Testis (tissue), 3 donors: ENCODE data around the gene SFTPB. TPM values are rescaled to one million over a fixed set of nuclear protein-coding genes. Genes with fewer than 3 reads are reported as not detected.
"Not testable (repeated sequence)": the region's sequence is repeated elsewhere in the genome, so short reads cannot be mapped to it uniquely, and the experiment has no call there.

ENCODE experiments used
- DNase-seq: peaks from one replicate; pipeline ENCODE4 v3.0.0-alpha.2; 2019
- H3K27ac ChIP-seq, 2 donors: fragments of 200-600 bp; sonication (generic); one replicate each; pipeline ENCODE4 v1.5.1; 2019
- H3K27me3 ChIP-seq: fragments of 200-600 bp; sonication (generic); one replicate; pipeline ENCODE4 v1.5.1; 2019
- H3K36me3 ChIP-seq: fragments of 200-600 bp; sonication (generic); one replicate; pipeline ENCODE4 v1.5.1; 2017; ENCODE audit warnings: low read depth; ENCODE audit errors: missing control alignments
- H3K4me1 ChIP-seq: fragments of 200-600 bp; sonication (generic); one replicate; pipeline ENCODE4 v1.5.1; 2019
- H3K4me3 ChIP-seq, 2 donors: fragments of 200-600 bp; sonication (generic); one replicate each; pipeline ENCODE4 v1.5.1; 2017 to 2019
- H3K9me3 ChIP-seq: fragments of 200-600 bp; sonication (generic); one replicate; pipeline ENCODE4 v1.5.1; 2017
- POLR2A ChIP-seq: fragments of 450-650 bp; IDR thresholded peaks from one replicate; pipeline ENCODE4 v1.6.1; 2017; ENCODE audit warnings: antibody characterized with exemption, mild to moderate bottlenecking, moderate library complexity
- WGBS, 2 donors: methylation state at CpG; one replicate each; pipeline ENCODE4 v1.1.5; 2018; 5-methylcytosine and 5-hydroxymethylcytosine counted together
- intact Hi-C: fragments of 100-400 bp; cut with DNase I; formaldehyde crosslinking; loops from one replicate; pipeline ENCODE4 v1.15.1; 2023; ENCODE audit warnings: low total_unique reads
- polyA plus RNA-seq: library from polyadenylated mRNA; stranded (reverse); fragments of 350-450 nt; fragmentation: Illumina TruSeq; extraction: RNeasy Lipid Tissue Mini Kit (QIAGEN cat#74804); gene quantifications from one replicate; pipeline ENCODE4 v1.2.3, GENCODE V29; 2014; ENCODE audit warnings: low read depth, low replicate concordance; ENCODE audit not compliant: insufficient read depth
- total RNA-seq, 2 donors: library from RNA; depleted of rRNA; stranded (reverse); fragments of >200 nt; gene quantifications; one replicate each; pipeline ENCODE4 v1.2.3, GENCODE V29; 2016
- TF ChIP-seq, protein P1 (sequence below), 3 experiments: fragments of 450-650 bp in 2 of 3; fragments of 200-600 bp in 1 of 3; sonication (generic) in 1 of 3; IDR thresholded peaks; one replicate each; pipeline ENCODE4 v1.5.1; 2016 to 2019; ENCODE audit warnings: antibody characterized with exemption in 3 of 3, mild to moderate bottlenecking in 2 of 3, moderate library complexity in 1 of 3

Gene SFTPB
- total and polyA plus RNA-seq, 3 donors from 2014 or later: 0.25 to 0.36 TPM; not detected in 1

GRCh38 chr2:85659324-85659981 lies 8.5 kb downstream of the SFTPB start:
- WGBS, 2 donors: 81 to 83% methylated on average over 4 to 13 of the region's 13 CpGs
- H3K27ac ChIP-seq: no peak overlapping the region
- no peaks in the 10 kb centered on the region for H3K9me3 ChIP-seq
- no peaks in the 10 kb centered on the region for H3K27me3 ChIP-seq
- no peak for DNase-seq
- no peaks in the 10 kb centered on the region for H3K36me3 ChIP-seq
- intact Hi-C loops: no loop called here
- peaks cover 13% of the 10 kb centered on the region for H3K4me1 ChIP-seq
- TF ChIP-seq, protein P1, sequence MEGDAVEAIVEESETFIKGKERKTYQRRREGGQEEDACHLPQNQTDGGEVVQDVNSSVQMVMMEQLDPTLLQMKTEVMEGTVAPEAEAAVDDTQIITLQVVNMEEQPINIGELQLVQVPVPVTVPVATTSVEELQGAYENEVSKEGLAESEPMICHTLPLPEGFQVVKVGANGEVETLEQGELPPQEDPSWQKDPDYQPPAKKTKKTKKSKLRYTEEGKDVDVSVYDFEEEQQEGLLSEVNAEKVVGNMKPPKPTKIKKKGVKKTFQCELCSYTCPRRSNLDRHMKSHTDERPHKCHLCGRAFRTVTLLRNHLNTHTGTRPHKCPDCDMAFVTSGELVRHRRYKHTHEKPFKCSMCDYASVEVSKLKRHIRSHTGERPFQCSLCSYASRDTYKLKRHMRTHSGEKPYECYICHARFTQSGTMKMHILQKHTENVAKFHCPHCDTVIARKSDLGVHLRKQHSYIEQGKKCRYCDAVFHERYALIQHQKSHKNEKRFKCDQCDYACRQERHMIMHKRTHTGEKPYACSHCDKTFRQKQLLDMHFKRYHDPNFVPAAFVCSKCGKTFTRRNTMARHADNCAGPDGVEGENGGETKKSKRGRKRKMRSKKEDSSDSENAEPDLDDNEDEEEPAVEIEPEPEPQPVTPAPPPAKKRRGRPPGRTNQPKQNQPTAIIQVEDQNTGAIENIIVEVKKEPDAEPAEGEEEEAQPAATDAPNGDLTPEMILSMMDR (IDR thresholded peaks at IDR 0.05): no peak
- H3K4me3 ChIP-seq: no peak overlapping the region

- H3K27me3 ChIP-seq, H3K4me3 ChIP-seq, intact Hi-C loops, DNase-seq, H3K9me3 ChIP-seq, H3K36me3 ChIP-seq: not testable (repeated sequence)
- Histone ChIP-seq H3K4me1 (peaks cover 13% of the 10 kb centered on the region), H3K27ac (peak overlapping the region in 1 of 2 donors; percentile 38)
- WGBS, 2 donors: 92 to 95% methylated on average over 4 of the region's 4 CpGs
Observed at GRCh38 chr2:85657399-85657798, 10.6 kb downstream of the SFTPB start.

DNA sequence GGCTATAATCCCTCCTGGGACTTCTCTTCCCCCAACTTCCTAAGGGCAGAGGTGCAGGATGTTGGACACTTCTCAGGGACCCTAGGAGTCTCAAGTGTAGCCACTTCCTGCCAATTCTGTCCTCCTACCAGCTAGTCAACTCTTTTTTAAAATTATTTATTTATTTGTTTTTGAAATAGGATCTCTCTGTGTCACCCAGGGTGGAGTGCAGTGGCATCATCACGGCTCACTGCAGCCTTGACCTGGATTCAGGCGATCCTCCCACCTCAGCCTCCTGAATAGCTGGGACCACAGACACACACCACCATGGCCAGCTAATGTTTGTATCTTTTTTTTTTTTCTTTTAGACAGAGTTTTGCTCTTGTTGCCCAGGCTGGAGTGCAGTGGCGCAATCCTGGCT lies 11.5 kb downstream of the SFTPB start:
- no peaks in the 10 kb centered on the region for H3K27me3 ChIP-seq
- H3K27ac ChIP-seq: peak overlapping the region in 1 of 2 donors; percentile 38
- intact Hi-C loops: no loop called here
- WGBS, 2 donors: 60 to 79% methylated on average over 3 of the region's 3 CpGs
- no peak overlapping the region for H3K4me3 ChIP-seq
- DNase-seq: peak; percentile 50
- H3K36me3 ChIP-seq: no peaks in the 10 kb centered on the region
- no peaks in the 10 kb centered on the region for H3K9me3 ChIP-seq
- TF ChIP-seq, protein P1 (IDR thresholded peaks at IDR 0.05): no peak
- no peak for TF ChIP-seq POLR2A
- peaks cover 13% of the 10 kb centered on the region for H3K4me1 ChIP-seq

DNA sequence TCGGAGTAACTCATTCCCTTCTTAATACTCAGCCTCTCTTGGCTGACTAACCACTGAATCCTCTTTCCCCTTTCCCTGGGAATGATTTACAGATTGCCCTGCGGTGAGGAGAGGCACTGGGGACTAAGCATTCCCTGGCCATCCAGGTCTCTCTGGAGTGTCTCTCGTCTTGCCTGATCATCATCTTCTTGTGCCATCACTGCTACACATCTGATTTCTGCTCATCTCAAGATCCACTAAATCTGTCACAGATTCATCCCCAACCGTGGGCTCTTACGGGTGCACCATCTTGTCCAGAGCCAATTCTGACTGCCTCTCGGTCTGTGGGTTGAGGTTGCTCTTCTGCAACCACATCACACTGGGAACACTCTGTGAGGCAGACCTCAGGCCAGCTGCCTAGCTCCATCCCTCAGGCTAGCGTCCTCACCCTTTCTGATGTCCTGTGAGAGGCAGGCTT lies 12.0 kb downstream of the SFTPB start:
- 75 to 77% methylated on average over 7 of the region's 7 CpGs for WGBS, 2 donors
- intact Hi-C loops: no loop called here
- TF ChIP-seq POLR2A: no peak
- TF ChIP-seq, protein P1 (IDR thresholded peaks at IDR 0.05): no peak
- no peak for DNase-seq
- H3K27me3 ChIP-seq: no peaks in the 10 kb centered on the region
- H3K4me3 ChIP-seq: no peak overlapping the region
- H3K36me3 ChIP-seq: no peaks in the 10 kb centered on the region
- H3K4me1 ChIP-seq: peaks cover 10% of the 10 kb centered on the region
- peak overlapping the region in 1 of 2 donors; percentile 38 for H3K27ac ChIP-seq
- no peaks in the 10 kb centered on the region for H3K9me3 ChIP-seq

GRCh38 chr2:85653996-85654395 lies 14.0 kb downstream of the SFTPB start:
- Histone ChIP-seq H3K9me3 (no peaks in the 10 kb centered on the region), H3K36me3 (no peaks in the 10 kb centered on the region), H3K27ac (peak overlapping the region in 1 of 2 donors; percentile 7), H3K4me1 (peaks cover 9% of the 10 kb centered on the region), H3K4me3 (no peak overlapping the region), H3K27me3 (no peaks in the 10 kb centered on the region)
- no peak for DNase-seq
- intact Hi-C loops: no loop called here
- 88 to 93% methylated on average over 3 of the region's 3 CpGs for WGBS, 2 donors
- TF ChIP-seq POLR2A: no peak
- TF ChIP-seq, protein P1 (IDR thresholded peaks at IDR 0.05): no peak
